ENCODE data around the gene EGFL8. TPM values are rescaled to one million over a fixed set of nuclear protein-coding genes. Genes with fewer than 3 reads are reported as not detected.
"Not testable (repeated sequence)": the region's sequence is repeated elsewhere in the genome, so short reads cannot be mapped to it uniquely, and the experiment has no call there.

EGFL8 gene
- total RNA-seq, 4 donors from 2014 or later: 0.80 to 7.1 (median 4.2) TPM

DNA sequence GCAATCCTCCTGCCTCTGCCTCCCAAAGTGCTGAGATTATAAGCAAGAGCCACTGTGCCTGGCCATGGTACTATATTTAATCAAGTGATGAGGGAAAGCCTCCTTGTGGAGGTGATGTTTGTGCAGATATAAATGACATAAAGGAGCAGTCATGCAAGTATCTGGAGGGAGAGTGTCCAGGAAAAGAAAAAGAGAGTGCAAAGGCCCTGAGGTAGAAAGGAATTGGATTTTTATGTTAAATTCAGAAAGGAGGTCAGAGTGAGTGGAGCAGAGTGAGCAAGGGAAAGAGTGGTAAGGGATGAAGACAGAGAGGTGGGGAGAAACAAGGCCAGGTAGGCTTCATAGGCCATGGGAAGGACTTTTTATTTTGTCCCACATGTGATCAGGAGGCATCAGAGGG is 26.9 kb upstream of the EGFL8 start:
- in situ Hi-C loops (cut with MboI; ENCODE audit: low sequenced_read_pairs in 4 of 4): loop anchor here in 1 of 4 donors (25.0 kb wide), 1 partner anchor 175 kb away; the partner anchor contains the start of genes DXO, NELFE and SKIC2
- no peaks in the 10 kb centered on the region for H3K4me1 ChIP-seq

DNA sequence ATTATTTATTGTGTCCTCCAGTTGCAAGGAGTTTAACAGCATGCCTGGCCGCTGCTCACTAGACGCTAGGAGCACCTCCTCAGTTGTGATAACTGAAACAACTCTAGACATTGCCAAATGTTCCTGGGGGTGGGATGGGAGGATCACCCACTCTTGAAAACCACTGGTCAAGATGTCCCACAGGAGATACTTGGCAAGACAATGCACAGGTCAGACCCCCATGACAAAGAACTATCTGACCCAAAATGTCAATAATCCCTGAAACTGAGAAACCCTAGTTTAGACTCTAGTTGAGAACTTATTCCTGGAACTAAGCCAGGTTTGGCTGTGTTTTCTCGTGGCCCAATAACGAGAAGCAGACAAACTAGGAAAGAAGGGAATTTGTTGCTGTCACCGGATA is 24.8 kb upstream of the EGFL8 start:
- H3K9me3 ChIP-seq: no peaks in the 10 kb centered on the region
- no peak overlapping the region for H3K4me3 ChIP-seq
- no peaks in the 10 kb centered on the region for H3K4me1 ChIP-seq
- no peaks in the 10 kb centered on the region for H3K27me3 ChIP-seq
- TF ChIP-seq POLR2A (IDR thresholded peaks at IDR 0.05): no peak
- TF ChIP-seq, protein P1, sequence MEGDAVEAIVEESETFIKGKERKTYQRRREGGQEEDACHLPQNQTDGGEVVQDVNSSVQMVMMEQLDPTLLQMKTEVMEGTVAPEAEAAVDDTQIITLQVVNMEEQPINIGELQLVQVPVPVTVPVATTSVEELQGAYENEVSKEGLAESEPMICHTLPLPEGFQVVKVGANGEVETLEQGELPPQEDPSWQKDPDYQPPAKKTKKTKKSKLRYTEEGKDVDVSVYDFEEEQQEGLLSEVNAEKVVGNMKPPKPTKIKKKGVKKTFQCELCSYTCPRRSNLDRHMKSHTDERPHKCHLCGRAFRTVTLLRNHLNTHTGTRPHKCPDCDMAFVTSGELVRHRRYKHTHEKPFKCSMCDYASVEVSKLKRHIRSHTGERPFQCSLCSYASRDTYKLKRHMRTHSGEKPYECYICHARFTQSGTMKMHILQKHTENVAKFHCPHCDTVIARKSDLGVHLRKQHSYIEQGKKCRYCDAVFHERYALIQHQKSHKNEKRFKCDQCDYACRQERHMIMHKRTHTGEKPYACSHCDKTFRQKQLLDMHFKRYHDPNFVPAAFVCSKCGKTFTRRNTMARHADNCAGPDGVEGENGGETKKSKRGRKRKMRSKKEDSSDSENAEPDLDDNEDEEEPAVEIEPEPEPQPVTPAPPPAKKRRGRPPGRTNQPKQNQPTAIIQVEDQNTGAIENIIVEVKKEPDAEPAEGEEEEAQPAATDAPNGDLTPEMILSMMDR (IDR thresholded peaks at IDR 0.05 in 4 of 5, conservative IDR thresholded peaks at IDR 0.05 in 1 of 5): no peak
- ATAC-seq (no peak), DNase-seq (no peak)
- H3K27ac ChIP-seq: no peak overlapping the region
- H3K36me3 ChIP-seq: no peaks in the 10 kb centered on the region
- in situ Hi-C loops (cut with MboI; ENCODE audit: low sequenced_read_pairs in 4 of 4): loop anchor here in 1 of 4 donors (25.0 kb wide), 1 partner anchor 177 kb away; the partner anchor contains the start of genes DXO, NELFE and SKIC2
- intact Hi-C loops (cut with DNase I; ENCODE audit: low total_unique reads): no loop called here

More for the DNA sequence above, 26.9 kb upstream of the EGFL8 start:
- no peaks in the 10 kb centered on the region for H3K27me3 ChIP-seq
- no peak overlapping the region for H3K27ac ChIP-seq
- H3K4me3 ChIP-seq: no peak overlapping the region
- ATAC-seq (no peak), DNase-seq (no peak)
- H3K9me3 ChIP-seq: no peaks in the 10 kb centered on the region
- H3K36me3 ChIP-seq: no peaks in the 10 kb centered on the region
- intact Hi-C loops (cut with DNase I; ENCODE audit: low total_unique reads): no loop called here
- TF ChIP-seq, protein P1 (IDR thresholded peaks at IDR 0.05 in 4 of 5, conservative IDR thresholded peaks at IDR 0.05 in 1 of 5): no peak
- TF ChIP-seq POLR2A (IDR thresholded peaks at IDR 0.05): no peak

DNA sequence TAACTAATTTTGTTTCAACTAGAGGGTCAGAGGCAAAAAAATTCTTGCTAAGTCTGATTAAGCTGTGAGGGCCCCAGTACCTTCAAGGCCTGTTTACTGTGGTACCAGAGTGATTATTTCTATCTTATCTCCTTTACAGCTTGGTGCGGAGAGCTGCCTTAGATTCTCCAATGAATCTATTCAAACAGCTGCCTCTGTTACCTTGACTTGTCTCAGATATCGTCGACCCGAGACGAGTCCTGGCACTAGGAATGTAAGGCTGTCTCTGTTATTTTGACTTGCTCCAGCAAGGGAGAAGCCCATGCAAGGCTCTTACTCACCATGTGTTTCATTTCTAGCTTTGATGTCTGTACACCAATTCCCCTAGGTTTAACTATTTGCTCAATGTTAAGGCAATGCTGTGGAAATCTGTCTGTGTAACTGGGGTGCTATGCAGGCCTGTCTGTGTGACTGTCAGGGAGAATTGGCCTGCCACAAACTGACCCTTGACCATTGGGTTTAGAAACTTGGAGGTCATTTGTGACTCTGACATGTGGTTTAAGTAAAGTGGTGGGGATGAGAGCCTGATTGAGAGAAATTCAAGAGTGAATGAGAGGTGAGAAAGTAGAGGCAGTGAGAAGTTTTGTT is 23.9 kb upstream of the EGFL8 start:
- intact Hi-C loops (cut with DNase I; ENCODE audit: low total_unique reads): no loop called here
- in situ Hi-C loops (cut with MboI; ENCODE audit: low sequenced_read_pairs in 4 of 4): loop anchor here in 1 of 4 donors (25.0 kb wide), 1 partner anchor 178 kb away; the partner anchor contains the start of genes DXO, NELFE and SKIC2
- Histone ChIP-seq H3K27me3 (no peaks in the 10 kb centered on the region), H3K4me1 (no peaks in the 10 kb centered on the region), H3K9me3 (no peaks in the 10 kb centered on the region), H3K36me3 (no peaks in the 10 kb centered on the region), H3K4me3 (no peak overlapping the region), H3K27ac (no peak overlapping the region)
- DNase-seq (no peak), ATAC-seq (no peak)
- TF ChIP-seq POLR2A (IDR thresholded peaks at IDR 0.05): no peak
- TF ChIP-seq, protein P1 (IDR thresholded peaks at IDR 0.05 in 4 of 5, conservative IDR thresholded peaks at IDR 0.05 in 1 of 5): no peak

DNA sequence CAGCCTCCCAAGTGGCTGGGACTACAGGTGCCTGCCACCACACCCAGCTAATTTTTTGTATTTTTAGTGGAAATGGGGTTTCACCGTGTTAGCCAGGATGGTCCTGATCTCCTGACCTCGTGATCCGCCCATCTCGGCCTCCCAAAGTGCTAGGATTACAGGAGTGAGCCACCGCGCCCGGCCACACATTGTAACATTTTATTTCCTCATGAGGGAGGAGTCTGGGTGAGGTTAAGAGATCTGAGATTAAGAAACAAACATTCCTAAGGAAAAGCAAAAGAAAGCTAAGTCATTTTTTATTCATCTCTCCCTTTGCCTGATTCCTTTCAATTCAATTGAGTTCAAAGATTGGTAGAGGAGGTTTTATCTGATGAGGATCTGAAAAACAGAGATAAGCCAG is 20.2 kb upstream of the EGFL8 start:
- H3K27me3 ChIP-seq: peaks cover 14 to 19% (median 17%) of the 10 kb centered on the region in 3 donors
- H3K27ac ChIP-seq; H3K4me1 ChIP-seq; intact Hi-C loops (cut with DNase I; ENCODE audit: low total_unique reads); H3K9me3 ChIP-seq; H3K4me3 ChIP-seq; ATAC-seq; H3K36me3 ChIP-seq; DNase-seq: not testable (repeated sequence)
- in situ Hi-C loops (cut with MboI; ENCODE audit: low sequenced_read_pairs in 4 of 4): loop anchor here in 1 of 4 donors (25.0 kb wide), 1 partner anchor 182 kb away; the partner anchor contains the start of genes DXO, NELFE and SKIC2

DNA sequence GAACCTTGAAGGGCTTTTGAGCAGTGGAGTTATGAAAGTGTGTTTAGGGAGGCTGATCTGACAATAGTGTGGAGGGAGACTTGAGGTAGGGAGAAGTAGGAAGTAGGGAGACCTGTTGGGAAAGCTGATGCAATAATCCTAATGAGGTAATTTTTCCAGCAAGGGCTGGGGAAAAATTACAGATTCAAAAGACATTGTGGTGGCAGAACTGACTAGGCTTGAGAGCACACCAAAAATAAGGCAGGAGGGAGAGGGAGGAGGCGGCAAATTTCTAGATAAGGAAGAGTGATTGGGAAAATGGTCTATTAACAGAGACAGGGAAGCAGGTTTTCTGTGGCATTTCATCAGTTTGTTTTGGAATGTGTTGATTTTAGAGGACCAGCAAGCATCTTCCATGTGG is 18.1 kb upstream of the EGFL8 start:
- DNase-seq (no peak), ATAC-seq (no peak)
- TF ChIP-seq POLR2A (IDR thresholded peaks at IDR 0.05): no peak
- H3K36me3 ChIP-seq: no peaks in the 10 kb centered on the region
- no peaks in the 10 kb centered on the region for H3K4me1 ChIP-seq
- H3K27ac ChIP-seq: no peak overlapping the region
- intact Hi-C loops (cut with DNase I; ENCODE audit: low total_unique reads) (no loop called here), in situ Hi-C loops (cut with MboI; ENCODE audit: low sequenced_read_pairs in 4 of 4) (loop anchor here in 1 of 4 donors (25.0 kb wide), 1 partner anchor 184 kb away; the partner anchor contains the start of genes DXO, NELFE and SKIC2)
- H3K9me3 ChIP-seq: no peaks in the 10 kb centered on the region
- H3K27me3 ChIP-seq: peaks cover 18 to 31% (median 23%) of the 10 kb centered on the region in 3 donors
- no peak overlapping the region for H3K4me3 ChIP-seq
